Measurements from ENCODE around the gene GPRC5B. TPM values are rescaled to one million over a fixed set of nuclear protein-coding genes. Genes with fewer than 3 reads are reported as not detected.

The GPRC5B gene
- total and polyA plus RNA-seq, 9 donors: 24.3 to 99.9 (median 46.9) TPM

DNA sequence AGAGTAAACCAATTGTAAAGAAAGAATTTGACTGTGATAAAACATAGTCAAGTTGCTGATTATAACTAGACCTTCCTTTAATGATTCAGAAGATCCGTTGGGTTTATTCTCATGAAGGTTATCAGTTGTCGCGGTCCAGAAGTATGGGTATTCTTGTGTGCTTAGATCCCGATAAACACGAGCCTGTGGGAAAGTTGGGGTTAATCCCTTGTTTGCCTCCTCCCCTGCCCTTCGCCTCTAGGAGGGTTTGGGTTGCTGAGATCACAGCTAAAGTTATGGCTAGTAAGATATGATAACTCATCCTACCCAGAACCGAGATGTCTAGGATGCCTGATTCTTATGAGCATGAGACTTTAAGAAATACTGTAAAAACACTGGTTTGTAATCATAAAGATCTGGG, 66.8 kb downstream of the GPRC5B start:
- no peak for DNase-seq
- WGBS, 3 donors: 86 to 88% (median 87%) methylated on average over 7 of the region's 7 CpGs
- H3K27me3 ChIP-seq: no peaks in the 10 kb centered on the region
- no peaks in the 10 kb centered on the region for H3K9me3 ChIP-seq
- no peak overlapping the region for H3K4me3 ChIP-seq
- TF ChIP-seq, protein P1, sequence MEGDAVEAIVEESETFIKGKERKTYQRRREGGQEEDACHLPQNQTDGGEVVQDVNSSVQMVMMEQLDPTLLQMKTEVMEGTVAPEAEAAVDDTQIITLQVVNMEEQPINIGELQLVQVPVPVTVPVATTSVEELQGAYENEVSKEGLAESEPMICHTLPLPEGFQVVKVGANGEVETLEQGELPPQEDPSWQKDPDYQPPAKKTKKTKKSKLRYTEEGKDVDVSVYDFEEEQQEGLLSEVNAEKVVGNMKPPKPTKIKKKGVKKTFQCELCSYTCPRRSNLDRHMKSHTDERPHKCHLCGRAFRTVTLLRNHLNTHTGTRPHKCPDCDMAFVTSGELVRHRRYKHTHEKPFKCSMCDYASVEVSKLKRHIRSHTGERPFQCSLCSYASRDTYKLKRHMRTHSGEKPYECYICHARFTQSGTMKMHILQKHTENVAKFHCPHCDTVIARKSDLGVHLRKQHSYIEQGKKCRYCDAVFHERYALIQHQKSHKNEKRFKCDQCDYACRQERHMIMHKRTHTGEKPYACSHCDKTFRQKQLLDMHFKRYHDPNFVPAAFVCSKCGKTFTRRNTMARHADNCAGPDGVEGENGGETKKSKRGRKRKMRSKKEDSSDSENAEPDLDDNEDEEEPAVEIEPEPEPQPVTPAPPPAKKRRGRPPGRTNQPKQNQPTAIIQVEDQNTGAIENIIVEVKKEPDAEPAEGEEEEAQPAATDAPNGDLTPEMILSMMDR (IDR thresholded peaks at IDR 0.05): no peak
- TF ChIP-seq EP300 (IDR thresholded peaks at IDR 0.05) (no peak), POLR2A (IDR thresholded peaks at IDR 0.05) (no peak)
- H3K27ac ChIP-seq: no peak overlapping the region
- intact Hi-C loops (cut with DNase I): no loop called here
- H3K4me1 ChIP-seq (ENCODE audit: insufficient read depth): no peaks in the 10 kb centered on the region
- H3K36me3 ChIP-seq: no peaks in the 10 kb centered on the region

DNA sequence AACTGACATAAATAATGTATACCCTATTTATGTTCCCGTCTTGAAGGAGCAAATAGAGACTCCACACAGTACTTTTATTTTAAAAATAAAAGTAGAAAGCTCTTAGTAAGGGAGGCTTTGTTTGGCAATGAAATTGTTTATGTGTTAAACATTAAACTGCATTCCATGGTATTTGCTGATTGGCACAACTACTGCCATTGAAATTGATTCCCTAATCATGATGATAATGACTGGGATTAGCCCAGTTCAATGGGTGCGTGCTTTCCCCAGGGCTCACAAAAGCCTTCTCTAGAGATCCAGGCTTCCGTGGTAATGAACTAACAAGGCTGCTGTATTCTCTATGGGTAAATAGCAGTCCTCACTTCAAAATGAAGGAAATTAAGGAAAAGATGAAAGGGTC, 67.5 kb downstream of the GPRC5B start:
- Histone ChIP-seq H3K9me3 (no peaks in the 10 kb centered on the region), H3K4me1 (ENCODE audit: insufficient read depth) (no peaks in the 10 kb centered on the region), H3K27me3 (no peaks in the 10 kb centered on the region), H3K27ac (no peak overlapping the region), H3K36me3 (no peaks in the 10 kb centered on the region), H3K4me3 (no peak overlapping the region)
- no peak for DNase-seq
- TF ChIP-seq POLR2A (IDR thresholded peaks at IDR 0.05) (no peak), EP300 (IDR thresholded peaks at IDR 0.05) (no peak)
- TF ChIP-seq, protein P1 (IDR thresholded peaks at IDR 0.05): no peak
- 66 to 85% (median 81%) methylated on average over 3 of the region's 3 CpGs for WGBS, 3 donors
- intact Hi-C loops (cut with DNase I): no loop called here

DNA sequence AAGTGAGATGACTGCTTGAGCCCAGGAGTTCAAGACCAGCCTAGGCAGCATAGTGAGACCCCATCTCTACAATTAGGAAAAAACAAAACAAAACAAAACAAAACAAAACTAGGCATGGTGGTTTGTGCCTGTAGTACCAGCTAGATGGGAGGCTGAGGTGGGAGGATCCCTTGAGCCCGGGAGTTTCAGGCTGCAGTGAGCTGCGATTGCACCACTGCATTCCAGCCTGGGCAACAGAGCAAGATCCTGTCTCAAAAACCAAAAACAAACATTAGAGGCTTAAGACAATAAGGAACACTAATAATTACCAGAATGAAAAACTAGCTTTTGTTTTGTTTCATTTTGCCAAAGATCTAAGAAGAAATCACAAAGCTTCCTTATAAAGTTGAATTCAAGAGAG, 69.2 kb downstream of the GPRC5B start:
- TF ChIP-seq, protein P1 (IDR thresholded peaks at IDR 0.05): no peak
- no peak for TF ChIP-seq EP300 (IDR thresholded peaks at IDR 0.05)
- no peak for TF ChIP-seq POLR2A (IDR thresholded peaks at IDR 0.05)
- intact Hi-C loops (cut with DNase I): no loop called here
- 37 to 48% (median 40%) methylated on average over 2 of the region's 2 CpGs for WGBS, 3 donors
- no peaks in the 10 kb centered on the region for H3K27me3 ChIP-seq
- H3K4me1 ChIP-seq (ENCODE audit: insufficient read depth): peaks cover 6% of the 10 kb centered on the region
- DNase-seq: no peak
- no peaks in the 10 kb centered on the region for H3K9me3 ChIP-seq
- H3K27ac ChIP-seq: no peak overlapping the region
- H3K4me3 ChIP-seq: no peak overlapping the region
- no peaks in the 10 kb centered on the region for H3K36me3 ChIP-seq

DNA sequence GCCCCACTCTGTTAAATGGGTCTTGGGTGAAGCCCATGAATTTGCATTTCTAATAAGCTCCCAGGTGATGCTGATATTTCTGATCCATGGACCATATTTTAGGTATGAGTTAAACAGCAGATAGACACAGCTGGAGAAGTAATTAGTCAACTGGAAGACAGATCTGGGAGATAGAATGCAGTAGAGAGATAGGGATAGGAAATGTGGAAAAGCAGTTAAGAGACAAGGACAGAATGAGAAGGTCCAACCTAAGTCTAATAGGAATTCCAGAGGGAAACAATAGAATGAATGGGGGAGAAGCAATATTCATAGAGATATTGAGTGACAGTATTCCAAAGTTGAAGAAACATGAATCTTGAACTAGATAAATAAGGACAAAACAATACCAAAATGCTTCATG, 71.7 kb downstream of the GPRC5B start:
- Histone ChIP-seq H3K4me3 (no peak overlapping the region), H3K36me3 (no peaks in the 10 kb centered on the region), H3K27ac (no peak overlapping the region), H3K27me3 (no peaks in the 10 kb centered on the region), H3K4me1 (ENCODE audit: insufficient read depth) (peaks cover 9% of the 10 kb centered on the region), H3K9me3 (no peaks in the 10 kb centered on the region)
- DNase-seq: no peak
- TF ChIP-seq, protein P1 (IDR thresholded peaks at IDR 0.05): no peak
- TF ChIP-seq EP300 (IDR thresholded peaks at IDR 0.05): no peak
- TF ChIP-seq POLR2A (IDR thresholded peaks at IDR 0.05): no peak
- intact Hi-C loops (cut with DNase I): no loop called here
